8988T (cell line): ENCODE data around the gene HRH2.

ENCODE experiments used
- DNase-seq: peaks from one replicate; pipeline ENCODE4 v3.0.0; 2011

The HRH2 gene

GRCh38 chr5:175679411-175679810, 21.5 kb downstream of the HRH2 start:
- DNase-seq: no peak

- no peak for DNase-seq
Observed at GRCh38 chr5:175680020-175680419, 22.1 kb downstream of the HRH2 start.

GRCh38 chr5:175680463-175680862, 22.6 kb downstream of the HRH2 start:
- no peak for DNase-seq

GRCh38 chr5:175681045-175681967, 23.4 kb downstream of the HRH2 start:
- DNase-seq: no peak

- DNase-seq: no peak
Observed at GRCh38 chr5:175681968-175682340, 24.1 kb downstream of the HRH2 start.

GRCh38 chr5:175682664-175683063, 24.8 kb downstream of the HRH2 start:
- no peak for DNase-seq

- DNase-seq: no peak
Observed at GRCh38 chr5:175683231-175683630, 25.4 kb downstream of the HRH2 start.

GRCh38 chr5:175683921-175684320, 26.1 kb downstream of the HRH2 start:
- DNase-seq: no peak

- DNase-seq: no peak
Observed at GRCh38 chr5:175684931-175685330, 27.1 kb downstream of the HRH2 start.

GRCh38 chr5:175685701-175686350, 28.0 kb downstream of the HRH2 start:
- DNase-seq: no peak

- no peak for DNase-seq
Observed at GRCh38 chr5:175686396-175686795, 28.5 kb downstream of the HRH2 start.

- DNase-seq: no peak
Observed at GRCh38 chr5:175686826-175687225, 29.0 kb downstream of the HRH2 start.

- no peak for DNase-seq
Observed at GRCh38 chr5:175687231-175687701, 29.4 kb downstream of the HRH2 start.

- no peak for DNase-seq
Observed at GRCh38 chr5:175688352-175689146, 30.7 kb downstream of the HRH2 start.

- no peak for DNase-seq
Observed at GRCh38 chr5:175689147-175689991, 31.5 kb downstream of the HRH2 start.

- DNase-seq: no peak
Observed at GRCh38 chr5:175690025-175690424, 32.2 kb downstream of the HRH2 start.

GRCh38 chr5:175690586-175690985, 32.7 kb downstream of the HRH2 start:
- DNase-seq: no peak

- no peak for DNase-seq
Observed at GRCh38 chr5:175691761-175692160, 33.9 kb downstream of the HRH2 start.

- DNase-seq: no peak
Observed at GRCh38 chr5:175692235-175692995, 34.5 kb downstream of the HRH2 start.

GRCh38 chr5:175692996-175693710, 35.3 kb downstream of the HRH2 start:
- DNase-seq: no peak

GRCh38 chr5:175693741-175694140, 35.9 kb downstream of the HRH2 start:
- DNase-seq: no peak
